NB4 (cell line): ENCODE results near the gene CDK14.

Experiments
- DNase-seq: peaks from one replicate; pipeline ENCODE4 v3.0.0; 2010; ENCODE audit warnings: low read depth
- H3K4me3 ChIP-seq: one replicate; pipeline ENCODE4 v1.5.1; 2011; ENCODE audit warnings: mild to moderate bottlenecking, low read depth, low read length, moderate library complexity
- MYC ChIP-seq: IDR thresholded peaks from 2 replicates; pipeline ENCODE4 v1.6.1; 2011; ENCODE audit warnings: low read depth, low read length
- POLR2A ChIP-seq: IDR thresholded peaks from 2 replicates; pipeline ENCODE4 v1.6.1; 2011; ENCODE audit warnings: mild to moderate bottlenecking; ENCODE audit not compliant: insufficient read length; ENCODE audit errors: extremely low read depth
- TF ChIP-seq, protein P1 (sequence below): IDR thresholded peaks from one replicate; pipeline ENCODE4 v1.5.1; 2012; ENCODE audit warnings: low read depth, low read length
- TF ChIP-seq, protein P2 (sequence below): IDR thresholded peaks from 2 replicates; pipeline ENCODE4 v1.6.1; 2011; ENCODE audit warnings: low read depth, low read length

Gene CDK14

DNA sequence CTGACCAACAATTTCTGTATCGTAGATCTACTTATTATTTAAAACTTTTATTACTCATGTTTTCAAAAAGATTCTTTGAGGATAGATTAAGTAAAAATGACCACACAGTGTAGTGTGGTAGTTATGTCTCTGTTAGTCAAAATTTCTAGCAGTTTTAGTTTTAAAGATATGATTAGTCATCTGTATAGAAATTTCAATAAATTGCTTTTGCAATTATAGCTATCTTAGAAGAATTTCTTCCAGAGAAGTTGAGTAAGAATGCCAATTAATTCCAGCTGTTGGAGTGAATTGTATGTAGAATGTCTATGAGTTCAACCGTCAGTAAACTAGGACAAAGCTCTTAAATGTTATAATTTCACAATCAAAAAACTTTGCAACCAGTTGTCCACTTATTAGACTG lies 229.7 kb downstream of the CDK14 start:
- TF ChIP-seq, protein P1, sequence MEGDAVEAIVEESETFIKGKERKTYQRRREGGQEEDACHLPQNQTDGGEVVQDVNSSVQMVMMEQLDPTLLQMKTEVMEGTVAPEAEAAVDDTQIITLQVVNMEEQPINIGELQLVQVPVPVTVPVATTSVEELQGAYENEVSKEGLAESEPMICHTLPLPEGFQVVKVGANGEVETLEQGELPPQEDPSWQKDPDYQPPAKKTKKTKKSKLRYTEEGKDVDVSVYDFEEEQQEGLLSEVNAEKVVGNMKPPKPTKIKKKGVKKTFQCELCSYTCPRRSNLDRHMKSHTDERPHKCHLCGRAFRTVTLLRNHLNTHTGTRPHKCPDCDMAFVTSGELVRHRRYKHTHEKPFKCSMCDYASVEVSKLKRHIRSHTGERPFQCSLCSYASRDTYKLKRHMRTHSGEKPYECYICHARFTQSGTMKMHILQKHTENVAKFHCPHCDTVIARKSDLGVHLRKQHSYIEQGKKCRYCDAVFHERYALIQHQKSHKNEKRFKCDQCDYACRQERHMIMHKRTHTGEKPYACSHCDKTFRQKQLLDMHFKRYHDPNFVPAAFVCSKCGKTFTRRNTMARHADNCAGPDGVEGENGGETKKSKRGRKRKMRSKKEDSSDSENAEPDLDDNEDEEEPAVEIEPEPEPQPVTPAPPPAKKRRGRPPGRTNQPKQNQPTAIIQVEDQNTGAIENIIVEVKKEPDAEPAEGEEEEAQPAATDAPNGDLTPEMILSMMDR = no peak
- TF ChIP-seq, protein P2, sequence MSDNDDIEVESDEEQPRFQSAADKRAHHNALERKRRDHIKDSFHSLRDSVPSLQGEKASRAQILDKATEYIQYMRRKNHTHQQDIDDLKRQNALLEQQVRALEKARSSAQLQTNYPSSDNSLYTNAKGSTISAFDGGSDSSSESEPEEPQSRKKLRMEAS = no peak
- TF ChIP-seq POLR2A = no peak
- TF ChIP-seq MYC = no peak
- H3K4me3 ChIP-seq = no peak overlapping the region
- no peak for DNase-seq

DNA sequence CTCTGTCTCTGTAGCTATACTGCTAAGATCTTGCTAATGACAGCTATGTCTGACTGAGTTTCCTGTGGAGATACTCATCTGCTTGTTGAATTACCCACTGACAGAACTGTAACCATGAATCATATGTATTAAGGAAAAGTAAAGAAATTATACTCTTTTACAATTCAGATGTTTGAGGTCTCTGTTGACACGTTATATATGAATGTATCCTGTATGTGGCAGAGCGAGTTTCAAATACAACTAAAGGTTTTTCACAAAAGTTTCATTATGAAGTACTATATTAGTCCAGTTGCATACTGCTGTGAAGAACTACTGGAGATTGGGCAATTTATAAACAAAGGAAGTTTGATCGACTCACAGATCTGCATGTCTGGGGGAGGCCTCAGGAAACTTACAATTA lies 232.5 kb downstream of the CDK14 start:
- H3K4me3 ChIP-seq = no peak overlapping the region
- peak; percentile 7 for DNase-seq
- TF ChIP-seq, protein P2 = no peak
- no peak for TF ChIP-seq MYC
- TF ChIP-seq POLR2A = no peak
- TF ChIP-seq, protein P1 = no peak

DNA sequence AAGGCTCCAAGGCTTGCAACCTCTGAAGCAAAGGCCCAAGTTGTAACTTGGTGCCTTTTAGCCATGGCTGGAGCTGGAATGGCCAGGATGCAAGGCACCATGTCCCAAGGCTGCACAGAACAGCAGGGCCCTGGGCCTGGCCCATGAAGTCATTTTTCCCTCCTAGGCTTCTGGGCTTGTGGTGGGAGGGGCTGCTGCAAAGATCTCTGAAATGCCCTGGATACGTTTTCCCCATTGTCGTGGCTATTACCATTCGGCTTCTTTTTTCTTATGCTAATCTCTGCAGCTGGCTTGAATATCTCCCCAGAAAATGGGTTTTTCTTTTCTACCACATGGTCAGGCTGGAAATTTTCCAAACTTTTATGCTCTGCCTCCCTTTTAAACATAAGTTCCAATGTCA lies 234.2 kb downstream of the CDK14 start:
- TF ChIP-seq, protein P2 = no peak
- TF ChIP-seq, protein P1 = no peak
- TF ChIP-seq POLR2A (no peak), MYC (no peak)
- no peak overlapping the region for H3K4me3 ChIP-seq
- no peak for DNase-seq

DNA sequence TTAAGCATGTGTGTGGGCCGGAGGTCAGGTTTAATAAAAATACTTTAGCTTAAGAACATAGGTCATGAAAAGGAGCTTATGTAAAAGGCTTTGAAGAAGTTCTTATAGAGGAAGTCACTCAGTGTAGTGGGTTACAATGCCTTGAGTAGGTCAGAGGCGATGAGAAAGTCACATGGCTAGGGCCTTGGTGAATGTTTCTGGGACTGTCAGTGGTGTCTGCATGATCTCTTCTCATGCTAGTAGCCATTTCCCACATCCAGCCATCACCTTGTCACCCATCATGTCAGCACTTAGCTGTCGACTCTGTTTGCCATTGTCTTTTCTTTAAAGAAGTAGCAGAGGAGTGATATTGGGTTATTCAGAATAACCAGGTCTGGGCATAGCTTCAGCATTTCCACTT lies 236.6 kb downstream of the CDK14 start:
- H3K4me3 ChIP-seq = no peak overlapping the region
- DNase-seq = no peak
- TF ChIP-seq MYC (no peak), POLR2A (no peak)
- TF ChIP-seq, protein P1 = no peak
- TF ChIP-seq, protein P2 = no peak

DNA sequence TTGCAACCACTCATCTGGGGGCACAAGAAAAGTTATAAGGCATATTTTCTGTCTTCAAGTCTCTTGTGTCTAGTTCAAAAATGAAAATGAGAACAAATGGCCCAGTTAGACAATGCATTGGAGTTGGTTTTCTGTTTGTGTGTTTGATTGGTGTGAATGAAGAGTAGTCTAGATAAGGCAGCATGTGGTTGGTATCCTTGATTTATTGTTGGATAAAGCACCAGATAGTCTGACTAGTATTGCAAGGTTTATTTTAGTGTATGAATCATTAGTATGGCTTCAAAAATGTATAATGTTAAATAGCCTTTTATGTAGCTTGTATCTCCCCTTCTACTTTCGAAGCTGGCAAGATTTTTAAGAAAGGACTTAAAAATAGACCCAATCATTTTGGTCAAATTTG lies 237.3 kb downstream of the CDK14 start:
- H3K4me3 ChIP-seq = no peak overlapping the region
- TF ChIP-seq, protein P1 = no peak
- TF ChIP-seq POLR2A (no peak), MYC (no peak)
- TF ChIP-seq, protein P2 = no peak
- no peak for DNase-seq

DNA sequence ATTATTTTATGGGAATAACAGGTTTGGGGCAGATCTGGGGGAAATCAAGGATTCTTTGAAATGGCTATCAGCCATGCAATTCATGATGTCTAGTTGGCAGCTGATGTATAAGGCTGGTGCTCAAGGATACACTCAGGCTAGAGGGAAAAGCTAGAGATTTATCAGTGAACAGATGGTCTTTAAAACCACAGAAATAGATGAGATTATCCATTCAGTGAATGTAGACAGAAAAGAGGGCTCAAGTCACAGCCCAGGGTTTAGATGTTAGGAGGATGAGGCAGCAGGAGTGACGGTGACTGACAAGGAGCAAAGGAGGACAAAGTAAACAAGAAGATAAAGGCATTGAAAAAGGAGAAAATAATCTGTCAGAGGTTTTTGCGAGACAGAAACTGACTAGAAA lies 238.7 kb downstream of the CDK14 start:
- H3K4me3 ChIP-seq = no peak overlapping the region
- DNase-seq = no peak
- TF ChIP-seq, protein P1 = no peak
- TF ChIP-seq MYC (no peak), POLR2A (no peak)
- TF ChIP-seq, protein P2 = no peak
